GM12878 (cell line): Measurements from ENCODE around the gene AXL. TPM values are rescaled to one million over a fixed set of nuclear protein-coding genes. Genes with fewer than 3 reads are reported as not detected.

Experiments used
- ATAC-seq: fragments of 200-7000 bp; cut with Tn5 transposase; 3 replicates; pipeline ENCODE4 v1.9.1; 2020; ENCODE audit warnings: mild to moderate bottlenecking, moderate library complexity
- BruUV-seq: library from RNA; stranded (reverse); fragments of 400-500 nt; replicated peaks from 2 replicates; lab custom pipeline; 2021; lab: Mats Ljungman, UMichigan
- CTCF ChIA-PET: fragments of 300-600 bp; sonication (Branson Sonifier 250); formaldehyde crosslinking; extraction: SDS; loops from one replicate; lab custom pipeline; 2021; ENCODE audit warnings: inconsistent platforms; lab: Yijun Ruan, JAX
- POLR2A ChIA-PET: fragments of 350-600 bp; formaldehyde crosslinking; extraction: SDS; loops from one replicate; lab custom pipeline; 2021; ENCODE audit warnings: inconsistent platforms; lab: Charles Lee
- RAD21 ChIA-PET: fragments of 300-600 bp; sonication (Branson Sonifier 250); formaldehyde crosslinking; loops from one replicate; lab custom pipeline; 2023; ENCODE audit warnings: antibody characterized with exemption; ENCODE audit not compliant: unreplicated experiment; lab: Charles Lee
- SMC1A ChIA-PET: fragments of 300-600 bp; sonication (Branson Sonifier 250); formaldehyde crosslinking; loops from one replicate; lab custom pipeline; 2023; ENCODE audit not compliant: unreplicated experiment, uncharacterized antibody; lab: Charles Lee
- DNase-seq: peaks from one replicate; pipeline ENCODE4 v3.0.0-alpha.2; 2011; ENCODE audit warnings: low read depth, low spot score
- FAIRE-seq: peaks from 3 replicates; lab custom pipeline; 2011; peaks lifted over from hg19 to GRCh38; lab: Jason Lieb, UNC
- H2AFZ ChIP-seq: 2 replicates; pipeline ENCODE4 v1.6.0; 2011; ENCODE audit warnings: low read depth, low read length, control low read depth; ENCODE audit not compliant: control insufficient read depth
- H3K27ac ChIP-seq: 2 replicates; pipeline ENCODE4 v1.5.1; 2011; ENCODE audit warnings: control low read depth; ENCODE audit not compliant: control insufficient read depth, insufficient read depth
- H3K27me3 ChIP-seq, 2 experiments: replicated peaks in 1 of 2; 2 replicates each; pipeline versions ENCODE4 v1.6.0 to v1.6.1; 2011; ENCODE audit warnings: low read length in 1 of 2; ENCODE audit not compliant: control insufficient read depth in 2 of 2, insufficient read depth in 2 of 2
- H3K36me3 ChIP-seq, 2 experiments: 2 replicates each; pipeline ENCODE4 v1.5.1; 2011; ENCODE audit warnings: low read length in 1 of 2; ENCODE audit not compliant: control insufficient read depth in 2 of 2, insufficient read depth in 2 of 2
- H3K4me1 ChIP-seq: 2 replicates; pipeline ENCODE4 v1.6.1; 2011; ENCODE audit warnings: mild to moderate bottlenecking, low read length, moderate library complexity, mixed read lengths; ENCODE audit not compliant: control insufficient read depth, insufficient read depth
- H3K4me2 ChIP-seq: 2 replicates; pipeline ENCODE4 v1.6.0; 2011; ENCODE audit warnings: control low read depth; ENCODE audit not compliant: control insufficient read depth, insufficient read depth
- H3K4me3 ChIP-seq: fragments of 200-600 bp; sonication (generic); 2 replicates; pipeline ENCODE4 v1.5.1; 2016
- H3K79me2 ChIP-seq: 2 replicates; pipeline ENCODE4 v1.6.0; 2011; ENCODE audit warnings: low read length; ENCODE audit not compliant: control insufficient read depth, insufficient read depth
- H3K9ac ChIP-seq: 2 replicates; pipeline ENCODE4 v1.8.0; 2011; ENCODE audit warnings: low read length, control low read depth, mixed read lengths; ENCODE audit not compliant: control insufficient read depth, insufficient read depth
- H3K9me3 ChIP-seq: replicated peaks from 3 replicates; pipeline ENCODE4 v1.5.1; 2011; ENCODE audit warnings: mild to moderate bottlenecking, low read length; ENCODE audit not compliant: control insufficient read depth, insufficient read depth
- H4K20me1 ChIP-seq: 2 replicates; pipeline ENCODE4 v1.6.0; 2011; ENCODE audit not compliant: control insufficient read depth, insufficient read depth
- CREB1 ChIP-seq: IDR thresholded peaks from 2 replicates; pipeline ENCODE4 v1.6.1; 2012; ENCODE audit warnings: low read depth, mild to moderate bottlenecking, inconsistent platforms
- MXI1 ChIP-seq: fragments of 150-350 bp; IDR thresholded peaks from 2 replicates; pipeline ENCODE4 v1.6.1; 2011; ENCODE audit warnings: low read depth, mild to moderate bottlenecking, inconsistent platforms, low read length, improper control_type of control experiment
- POU2F2 ChIP-seq: IDR thresholded peaks from 3 replicates; pipeline ENCODE4 v1.6.1; 2011; ENCODE audit warnings: low read depth, mild to moderate bottlenecking, low read length, borderline replicate concordance
- RCOR1 ChIP-seq: conservative IDR thresholded peaks from 2 replicates; pipeline ENCODE4 v1.6.1; 2012; ENCODE audit warnings: low read depth, low read length, improper control_type of control experiment
- SMARCA5 ChIP-seq: fragments of 450-650 bp; IDR thresholded peaks from 2 replicates; pipeline ENCODE4 v1.6.1; 2017; ENCODE audit warnings: mild to moderate bottlenecking
- TARDBP ChIP-seq: IDR thresholded peaks from 2 replicates; pipeline ENCODE4 v1.6.1; 2016; ENCODE audit warnings: borderline replicate concordance
- ZNF687 ChIP-seq: fragments of 450-650 bp; IDR thresholded peaks from 2 replicates; pipeline ENCODE4 v1.6.1; 2017; ENCODE audit warnings: mild to moderate bottlenecking, moderate library complexity
- WGBS: methylation state at CpG from one replicate; pipeline ENCODE4 v1.1.6; 2016; ENCODE audit warnings: low lambda C conversion rate; ENCODE audit not compliant: insufficient replicate concordance, insufficient coverage; ENCODE audit errors: missing lambda C conversion rate; 5-methylcytosine and 5-hydroxymethylcytosine counted together
- in situ Hi-C: fragments of 300-500 bp; cut with MboI; formaldehyde crosslinking; loops from 9 replicates; pipeline ENCODE4 v1.14.3; 2018; ENCODE audit warnings: mixed read lengths
- intact Hi-C: fragments of 100-400 bp; cut with micrococcal nuclease; formaldehyde crosslinking; loops from one replicate; pipeline ENCODE4 v1.14.2; 2022; ENCODE audit not compliant: unreplicated experiment
- polyA plus RNA-seq, 11 experiments: library from polyadenylated mRNA; depleted of rRNA in 4 of 11; unstranded in 6 of 11; stranded (reverse) in 5 of 11; fragments of >200 nt; fragmentation: Nextera tagmentation in 4 of 11; fragmentation: Illumina TruSeq in 1 of 11; extraction: Ambion mirVana in 4 of 11; extraction: Trizol in 1 of 11; gene quantifications; 1 replicate in 1 of 11; 2 replicates in 10 of 11; pipeline versions ENCODE4 v1.2.1 to v1.2.3, GENCODE V29; 2011 to 2016; ENCODE audit warnings: inconsistent platforms in 2 of 11, missing spikeins in 2 of 11, low read depth in 1 of 11
- total RNA-seq, 4 experiments: library from RNA; depleted of rRNA in 3 of 4; stranded (reverse); fragments of >200 nt in 3 of 4; fragmentation: Illumina TruSeq in 1 of 4; extraction: Trizol in 1 of 4; gene quantifications; 2 replicates each; pipeline versions ENCODE4 v1.2.1 to v1.2.3, GENCODE V29; 2013 to 2021
- TF ChIP-seq, protein P1 (sequence below): fragments of 450-650 bp; formaldehyde crosslinking; IDR thresholded peaks from 2 replicates; pipeline ENCODE4 v1.4.0; 2022; ENCODE audit warnings: mild to moderate bottlenecking, moderate library complexity

The AXL gene
- total and polyA plus RNA-seq, 10 of the 15 experiments (the other 5 are each of a cell fraction or from before 2014, with no cell fraction given), result under 0.01 to 0.33 (median 0.07) TPM; not detected in 4

DNA sequence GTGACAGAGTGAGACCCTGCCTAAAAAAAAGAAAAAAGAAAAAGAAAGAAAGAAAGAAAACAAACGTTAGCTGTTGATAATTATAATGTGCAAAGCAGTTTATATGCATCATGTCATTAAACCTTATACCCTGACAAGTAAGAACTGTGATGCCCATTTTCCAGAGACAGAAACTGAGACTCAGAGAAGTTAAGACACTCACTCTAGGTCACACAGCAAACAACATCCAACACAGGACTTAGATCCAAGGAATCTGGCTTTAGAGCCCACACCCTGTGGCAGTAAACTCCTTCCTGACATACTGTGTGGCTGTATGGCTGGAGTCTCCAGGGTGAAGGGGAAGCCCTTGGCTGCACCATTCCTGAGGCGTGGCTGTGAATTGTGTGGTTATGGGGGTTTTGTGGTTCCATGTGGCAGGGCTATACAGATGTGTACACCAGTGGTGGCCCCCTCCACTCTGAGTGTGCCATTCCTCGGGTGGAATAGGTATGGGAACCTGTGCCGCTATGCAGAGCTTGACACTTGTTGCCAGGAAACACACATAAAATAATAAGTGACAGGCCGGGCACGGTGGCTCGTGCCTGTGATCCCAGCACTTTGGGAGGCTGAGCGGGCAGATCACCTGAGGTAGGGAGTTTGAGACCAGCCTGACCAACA lies 15.6 kb downstream of the AXL start:
- in situ Hi-C loops (no loop called here), intact Hi-C loops (no loop called here)
- Histone ChIP-seq H3K9me3 (no peaks in the 10 kb centered on the region), H3K4me3 (no peak overlapping the region), H3K36me3 (no peaks in the 10 kb centered on the region), H3K27ac (no peak overlapping the region), H3K27me3 (no peaks in the 10 kb centered on the region), H2AFZ (no peak overlapping the region), H3K4me2 (no peak overlapping the region), H3K9ac (no peak overlapping the region), H3K79me2 (no peaks in the 10 kb centered on the region), H4K20me1 (no peaks in the 10 kb centered on the region), H3K4me1 (no peaks in the 10 kb centered on the region)
- ChIA-PET POLR2A (no interaction called here), SMC1A (no interaction called here), RAD21 (no interaction called here), CTCF (interaction anchor here (0.7 kb wide), 2 partner anchors 108 to 111 kb away, joined by 3 read pairs; no protein-coding TSS in a partner anchor)
- DNase-seq, result no peak
- no TSS peak for BruUV-seq
- WGBS, result 43% methylated on average over 8 of the region's 8 CpGs
- TF ChIP-seq RCOR1, result no peak
- TF ChIP-seq MXI1, result no peak
- TF ChIP-seq SMARCA5, result 0 out of 2 replicates have a peak, but pooled peaks have one; percentile 27
- TF ChIP-seq, protein P1, sequence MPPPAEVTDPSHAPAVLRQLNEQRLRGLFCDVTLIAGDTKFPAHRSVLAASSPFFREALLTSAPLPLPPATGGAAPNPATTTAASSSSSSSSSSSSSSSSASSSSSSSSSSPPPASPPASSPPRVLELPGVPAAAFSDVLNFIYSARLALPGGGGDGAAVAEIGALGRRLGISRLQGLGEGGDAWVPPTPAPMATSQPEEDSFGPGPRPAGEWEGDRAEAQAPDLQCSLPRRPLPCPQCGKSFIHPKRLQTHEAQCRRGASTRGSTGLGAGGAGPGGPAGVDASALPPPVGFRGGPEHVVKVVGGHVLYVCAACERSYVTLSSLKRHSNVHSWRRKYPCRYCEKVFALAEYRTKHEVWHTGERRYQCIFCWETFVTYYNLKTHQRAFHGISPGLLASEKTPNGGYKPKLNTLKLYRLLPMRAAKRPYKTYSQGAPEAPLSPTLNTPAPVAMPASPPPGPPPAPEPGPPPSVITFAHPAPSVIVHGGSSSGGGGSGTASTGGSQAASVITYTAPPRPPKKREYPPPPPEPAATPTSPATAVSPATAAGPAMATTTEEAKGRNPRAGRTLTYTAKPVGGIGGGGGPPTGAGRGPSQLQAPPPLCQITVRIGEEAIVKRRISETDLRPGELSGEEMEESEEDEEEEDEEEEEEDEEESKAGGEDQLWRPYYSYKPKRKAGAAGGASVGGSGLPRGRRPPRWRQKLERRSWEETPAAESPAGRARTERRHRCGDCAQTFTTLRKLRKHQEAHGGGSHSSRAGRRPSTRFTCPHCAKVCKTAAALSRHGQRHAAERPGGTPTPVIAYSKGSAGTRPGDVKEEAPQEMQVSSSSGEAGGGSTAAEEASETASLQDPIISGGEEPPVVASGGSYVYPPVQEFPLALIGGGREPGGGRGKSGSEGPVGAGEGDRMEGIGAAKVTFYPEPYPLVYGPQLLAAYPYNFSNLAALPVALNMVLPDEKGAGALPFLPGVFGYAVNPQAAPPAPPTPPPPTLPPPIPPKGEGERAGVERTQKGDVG, result no peak
- no peak for TF ChIP-seq TARDBP
- no peak for TF ChIP-seq CREB1
- TF ChIP-seq ZNF687, result no peak
- no peak for TF ChIP-seq POU2F2
- no peak for FAIRE-seq
- ATAC-seq, result no peak
